GM10248 (cell line): ENCODE results near the gene ARHGEF7.

ENCODE experiments used
- CTCF ChIA-PET: fragments of 300-600 bp; sonication (Branson Sonifier 250); formaldehyde crosslinking; extraction: SDS; loops from one replicate; lab custom pipeline; 2021; ENCODE audit warnings: antibody characterized with exemption; lab: Yijun Ruan, JAX
- POLR2A ChIA-PET: fragments of 350-650 bp; sonication (Branson Sonifier 250); formaldehyde crosslinking; extraction: SDS; loops from one replicate; lab custom pipeline; 2020; ENCODE audit warnings: antibody characterized with exemption; lab: Yijun Ruan, JAX
- DNase-seq: peaks from one replicate; pipeline ENCODE4 v3.0.0; 2012; ENCODE audit errors: extremely low spot score
- CTCF ChIP-seq: IDR thresholded peaks from 2 replicates; pipeline ENCODE4 v1.5.1; 2012; ENCODE audit warnings: mild to moderate bottlenecking, low read depth; ENCODE audit errors: extremely low read depth, missing control alignments, control extremely low read depth

The ARHGEF7 gene

GRCh38 chr13:111168107-111168506 lies 53.0 kb downstream of the ARHGEF7 start:
- POLR2A ChIA-PET = no interaction called here
- no peak for TF ChIP-seq CTCF

GRCh38 chr13:111171112-111171511 lies 56.0 kb downstream of the ARHGEF7 start:
- no peak for TF ChIP-seq CTCF
- ChIA-PET CTCF (interaction anchor here (0.9 to 1.6 kb wide), 4 partner anchors 14 to 103 kb away, joined by 3 to 4 read pairs (median 3); no protein-coding TSS in a partner anchor), POLR2A (no interaction called here)
- no peak for DNase-seq

More at GRCh38 chr13:111168107-111168506, 53.0 kb downstream of the ARHGEF7 start:
- CTCF ChIA-PET = interaction anchor here (1.0 to 2.0 kb wide), 2 partner anchors 12 to 14 kb away, joined by 3 to 6 read pairs; no protein-coding TSS in a partner anchor
- DNase-seq = no peak

GRCh38 chr13:111171629-111172028 lies 56.5 kb downstream of the ARHGEF7 start:
- POLR2A ChIA-PET = no interaction called here
- DNase-seq = no peak
- TF ChIP-seq CTCF = no peak
- CTCF ChIA-PET = interaction anchor here (0.9 to 1.6 kb wide), 3 partner anchors 14 to 17 kb away, joined by 3 to 4 read pairs (median 3); no protein-coding TSS in a partner anchor

GRCh38 chr13:111174377-111175114 lies 59.4 kb downstream of the ARHGEF7 start:
- CTCF ChIA-PET = interaction anchor here (1.0 to 2.3 kb wide), 9 partner anchors 8 to 260 kb away, joined by 3 to 6 read pairs (median 4); partner anchors contain the start of gene ANKRD10
- no peak for DNase-seq
- POLR2A ChIA-PET = interaction anchor here (1.0 to 1.5 kb wide), 2 partner anchors 10 to 11 kb away, joined by 3 to 8 read pairs; no protein-coding TSS in a partner anchor
- TF ChIP-seq CTCF = no peak

- CTCF ChIA-PET = interaction anchor here (1.0 to 1.9 kb wide), 6 partner anchors 8 to 108 kb away, joined by 3 to 6 read pairs (median 4); no protein-coding TSS in a partner anchor
- POLR2A ChIA-PET = no interaction called here
- DNase-seq = no peak
- TF ChIP-seq CTCF = no peak
Observed at GRCh38 chr13:111175372-111175771, 60.3 kb downstream of the ARHGEF7 start.

GRCh38 chr13:111175935-111176334 lies 60.8 kb downstream of the ARHGEF7 start:
- ChIA-PET CTCF (no interaction called here), POLR2A (no interaction called here)
- no peak for DNase-seq
- TF ChIP-seq CTCF = no peak
